Measurements from ENCODE around the gene INF2.
A peak's percentile ranks its signal among the peaks of the same experiment; 100 is the strongest.

The INF2 gene

DNA sequence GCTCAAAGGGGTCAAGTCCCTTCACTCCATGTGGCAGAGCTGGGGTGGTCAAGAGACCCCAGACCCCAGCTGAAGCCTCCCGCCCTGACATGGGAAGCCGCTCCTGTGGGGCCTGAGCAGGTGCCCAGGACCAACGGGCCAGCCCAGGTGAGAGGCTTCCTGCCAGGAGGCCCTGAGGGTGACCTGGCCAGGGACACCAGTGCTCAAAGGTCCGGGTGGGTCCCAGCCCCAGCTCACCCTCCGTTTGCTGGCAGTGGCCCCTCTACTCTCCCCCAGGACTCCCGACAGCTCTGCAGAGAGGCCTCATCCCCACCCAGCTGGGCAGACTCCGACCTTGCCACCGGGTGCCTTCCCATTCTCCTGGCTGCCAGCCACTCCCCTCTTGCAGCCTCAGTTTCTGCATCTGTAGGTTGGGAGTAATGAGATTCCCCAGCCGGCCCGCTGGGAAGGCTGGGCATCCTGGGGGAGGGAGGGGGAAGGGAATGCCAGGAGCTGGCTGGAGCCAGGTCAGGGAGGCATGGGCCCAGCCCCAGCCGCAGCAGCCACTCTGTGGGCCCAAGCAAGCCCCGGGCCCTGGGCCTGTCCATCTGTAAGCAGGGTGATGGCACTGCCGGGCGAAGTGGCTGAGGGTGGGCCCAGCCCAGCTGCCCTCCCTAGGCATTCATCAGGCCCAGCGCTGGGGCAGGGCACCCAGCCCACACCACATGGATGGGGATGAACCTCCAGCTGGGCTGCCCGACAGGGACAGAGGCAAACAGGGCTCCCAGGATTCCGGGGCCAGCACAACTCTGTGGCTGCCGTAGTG is 10.3 kb upstream of the INF2 start:
- TF ChIP-seq TCF12 (IDR thresholded peaks at IDR 0.05; ENCODE audit: low read depth) (no peak), CEBPB (IDR thresholded peaks at IDR 0.05) (no peak), YY1 (IDR thresholded peaks at IDR 0.05; ENCODE audit: low read depth) (no peak), TAF1 (IDR thresholded peaks at IDR 0.05; ENCODE audit: low read depth) (no peak)
- TF ChIP-seq, protein P1, sequence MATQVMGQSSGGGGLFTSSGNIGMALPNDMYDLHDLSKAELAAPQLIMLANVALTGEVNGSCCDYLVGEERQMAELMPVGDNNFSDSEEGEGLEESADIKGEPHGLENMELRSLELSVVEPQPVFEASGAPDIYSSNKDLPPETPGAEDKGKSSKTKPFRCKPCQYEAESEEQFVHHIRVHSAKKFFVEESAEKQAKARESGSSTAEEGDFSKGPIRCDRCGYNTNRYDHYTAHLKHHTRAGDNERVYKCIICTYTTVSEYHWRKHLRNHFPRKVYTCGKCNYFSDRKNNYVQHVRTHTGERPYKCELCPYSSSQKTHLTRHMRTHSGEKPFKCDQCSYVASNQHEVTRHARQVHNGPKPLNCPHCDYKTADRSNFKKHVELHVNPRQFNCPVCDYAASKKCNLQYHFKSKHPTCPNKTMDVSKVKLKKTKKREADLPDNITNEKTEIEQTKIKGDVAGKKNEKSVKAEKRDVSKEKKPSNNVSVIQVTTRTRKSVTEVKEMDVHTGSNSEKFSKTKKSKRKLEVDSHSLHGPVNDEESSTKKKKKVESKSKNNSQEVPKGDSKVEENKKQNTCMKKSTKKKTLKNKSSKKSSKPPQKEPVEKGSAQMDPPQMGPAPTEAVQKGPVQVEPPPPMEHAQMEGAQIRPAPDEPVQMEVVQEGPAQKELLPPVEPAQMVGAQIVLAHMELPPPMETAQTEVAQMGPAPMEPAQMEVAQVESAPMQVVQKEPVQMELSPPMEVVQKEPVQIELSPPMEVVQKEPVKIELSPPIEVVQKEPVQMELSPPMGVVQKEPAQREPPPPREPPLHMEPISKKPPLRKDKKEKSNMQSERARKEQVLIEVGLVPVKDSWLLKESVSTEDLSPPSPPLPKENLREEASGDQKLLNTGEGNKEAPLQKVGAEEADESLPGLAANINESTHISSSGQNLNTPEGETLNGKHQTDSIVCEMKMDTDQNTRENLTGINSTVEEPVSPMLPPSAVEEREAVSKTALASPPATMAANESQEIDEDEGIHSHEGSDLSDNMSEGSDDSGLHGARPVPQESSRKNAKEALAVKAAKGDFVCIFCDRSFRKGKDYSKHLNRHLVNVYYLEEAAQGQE (IDR thresholded peaks at IDR 0.05; ENCODE audit: low read depth), result no peak
- TF ChIP-seq, protein P2, sequence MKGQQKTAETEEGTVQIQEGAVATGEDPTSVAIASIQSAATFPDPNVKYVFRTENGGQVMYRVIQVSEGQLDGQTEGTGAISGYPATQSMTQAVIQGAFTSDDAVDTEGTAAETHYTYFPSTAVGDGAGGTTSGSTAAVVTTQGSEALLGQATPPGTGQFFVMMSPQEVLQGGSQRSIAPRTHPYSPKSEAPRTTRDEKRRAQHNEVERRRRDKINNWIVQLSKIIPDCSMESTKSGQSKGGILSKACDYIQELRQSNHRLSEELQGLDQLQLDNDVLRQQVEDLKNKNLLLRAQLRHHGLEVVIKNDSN (IDR thresholded peaks at IDR 0.05), result no peak

DNA sequence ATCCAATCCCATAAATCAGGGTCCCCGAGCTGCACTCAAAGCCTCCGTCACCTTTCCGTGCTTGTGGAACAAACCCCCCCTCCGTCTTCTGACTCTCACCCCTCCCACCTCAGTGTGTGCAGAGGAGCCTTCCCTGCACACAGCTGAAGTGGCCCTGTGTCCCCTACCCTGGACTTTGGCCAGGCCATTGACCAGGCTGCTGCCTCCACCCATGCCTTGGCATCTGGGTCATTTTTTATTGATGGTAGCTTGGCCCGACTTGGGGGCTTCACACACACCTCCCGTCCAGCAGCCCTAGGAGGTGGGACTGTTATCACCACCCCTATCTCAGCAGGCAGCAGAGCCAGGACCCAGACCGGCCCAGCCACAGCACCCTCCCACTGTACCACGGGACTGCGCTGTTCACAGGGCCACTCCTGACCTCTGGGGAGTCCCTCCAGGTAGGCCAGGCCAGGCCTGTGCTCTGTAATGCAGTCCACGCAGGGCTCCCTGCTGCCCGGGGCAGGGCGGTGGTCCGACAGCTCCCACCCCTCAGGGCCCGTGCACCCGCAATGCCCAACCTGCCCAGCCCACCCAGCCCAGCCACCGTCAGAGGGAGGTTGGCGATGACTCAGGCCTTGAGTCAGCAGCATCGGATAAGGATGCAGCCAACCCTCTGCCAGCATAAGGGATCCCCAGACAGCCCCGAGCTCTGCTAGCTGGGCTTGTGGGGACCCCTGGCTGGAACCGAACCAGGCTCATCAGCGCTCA is 9.2 kb upstream of the INF2 start:
- TF ChIP-seq FOXM1 (IDR thresholded peaks at IDR 0.05; ENCODE audit: borderline replicate concordance, low read depth), result no peak
- TF ChIP-seq TEAD4 (IDR thresholded peaks at IDR 0.05), result no peak
- TF ChIP-seq, protein P2 (IDR thresholded peaks at IDR 0.05), result no peak
- TF ChIP-seq CREB1 (IDR thresholded peaks at IDR 0.05; ENCODE audit: low read depth), result no peak
- no peak for TF ChIP-seq EGR1 (IDR thresholded peaks at IDR 0.05)
- TF ChIP-seq NFIC (IDR thresholded peaks at IDR 0.05), result no peak
- TF ChIP-seq, protein P3, sequence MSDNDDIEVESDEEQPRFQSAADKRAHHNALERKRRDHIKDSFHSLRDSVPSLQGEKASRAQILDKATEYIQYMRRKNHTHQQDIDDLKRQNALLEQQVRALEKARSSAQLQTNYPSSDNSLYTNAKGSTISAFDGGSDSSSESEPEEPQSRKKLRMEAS (IDR thresholded peaks at IDR 0.05), result no peak
- no peak for TF ChIP-seq TCF12 (IDR thresholded peaks at IDR 0.05; ENCODE audit: low read depth)

DNA sequence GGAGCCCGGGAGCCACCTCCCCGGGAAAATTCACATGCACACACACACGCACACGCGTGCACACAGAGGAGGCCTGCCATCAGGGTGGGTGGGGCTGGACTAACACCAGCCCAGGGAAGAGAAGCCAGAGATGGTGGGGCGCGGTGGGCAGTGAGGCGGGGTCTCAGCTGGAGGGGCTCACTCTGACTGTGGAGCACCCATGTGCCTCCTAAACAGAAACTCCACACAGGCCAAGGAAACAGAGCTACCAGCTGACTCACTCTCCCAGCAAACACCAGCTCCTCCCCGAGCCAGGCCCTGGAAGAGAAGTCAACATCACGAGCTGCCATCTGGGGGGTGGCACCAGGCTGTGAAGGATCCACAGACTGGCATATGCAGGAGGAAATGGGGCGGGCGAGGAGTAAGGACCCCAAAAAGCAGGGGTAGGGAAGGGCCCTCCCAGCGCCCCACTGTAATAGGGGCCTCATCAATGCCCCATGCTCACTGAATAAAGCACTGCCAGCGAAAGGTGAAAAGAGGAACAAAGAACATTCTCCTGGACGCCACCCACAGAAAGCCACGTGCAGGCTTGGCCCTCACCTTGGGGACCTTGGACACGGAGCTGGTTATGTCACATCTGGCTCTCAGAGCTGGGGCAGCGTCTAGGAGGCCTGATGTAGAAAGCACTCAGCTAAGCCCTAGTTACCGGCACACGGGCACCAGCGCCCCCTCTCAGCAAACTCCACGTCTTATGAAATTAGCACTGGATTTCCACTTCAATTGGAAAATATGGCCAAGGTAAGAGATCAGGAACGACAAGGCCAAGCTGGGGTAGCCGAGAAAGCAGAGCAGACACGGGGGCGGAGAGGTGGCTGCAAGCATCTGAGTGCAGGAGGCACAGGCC is 8.4 kb upstream of the INF2 start:
- TF ChIP-seq, protein P1 (IDR thresholded peaks at IDR 0.05; ENCODE audit: low read depth), result no peak
- TF ChIP-seq, protein P3 (IDR thresholded peaks at IDR 0.05), result peak; percentile 33; the same call in 1 of the 2 replicates
- TF ChIP-seq RAD21 (IDR thresholded peaks at IDR 0.05; ENCODE audit: low read depth) (peak; percentile 32; the same call in 1 of the 2 replicates), TCF12 (IDR thresholded peaks at IDR 0.05; ENCODE audit: low read depth) (no peak), EGR1 (IDR thresholded peaks at IDR 0.05) (peak; percentile 49; the same call in 1 of the 2 replicates)
- TF ChIP-seq, protein P2 (IDR thresholded peaks at IDR 0.05), result 0 out of 2 replicates have a peak, but pooled peaks have one; percentile 21

DNA sequence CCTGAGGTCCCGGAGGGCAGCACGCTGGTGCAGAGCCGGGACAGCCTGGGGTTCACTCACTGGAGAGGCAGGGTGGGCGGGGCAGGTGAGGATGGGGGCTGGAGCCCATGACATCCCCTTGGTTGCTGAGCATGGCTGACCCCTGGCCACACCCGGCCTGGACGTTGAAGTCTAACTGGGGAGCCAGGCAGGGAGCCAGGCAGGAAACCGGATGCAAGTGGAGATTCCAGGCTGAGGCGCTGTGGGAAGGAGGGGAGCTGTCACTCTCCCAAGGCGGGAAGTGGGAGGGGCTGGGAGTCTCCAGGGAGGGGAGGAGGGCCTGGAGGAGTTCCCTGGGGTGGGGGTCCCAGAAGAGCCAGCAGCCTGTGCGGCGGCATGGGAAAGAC is 7.7 kb upstream of the INF2 start:
- peak; percentile 30; the same call in 1 of the 2 replicates for TF ChIP-seq YY1 (IDR thresholded peaks at IDR 0.05; ENCODE audit: low read depth)
- no peak for TF ChIP-seq CREB1 (IDR thresholded peaks at IDR 0.05; ENCODE audit: low read depth)
- TF ChIP-seq CEBPB (IDR thresholded peaks at IDR 0.05), result no peak
- TF ChIP-seq, protein P2 (IDR thresholded peaks at IDR 0.05), result no peak
- TF ChIP-seq TCF12 (IDR thresholded peaks at IDR 0.05; ENCODE audit: low read depth), result 0 out of 2 replicates have a peak, but pooled peaks have one; percentile 16
- no peak for TF ChIP-seq RAD21 (IDR thresholded peaks at IDR 0.05; ENCODE audit: low read depth)
- TF ChIP-seq NFIC (IDR thresholded peaks at IDR 0.05), result peak; percentile 49
- TF ChIP-seq EGR1 (IDR thresholded peaks at IDR 0.05), result no peak
- TF ChIP-seq ZBTB7A (IDR thresholded peaks at IDR 0.05; ENCODE audit: low read depth), result peak; percentile 63; the same call in 1 of the 2 replicates
- peak; percentile 21; the same call in 1 of the 2 replicates for TF ChIP-seq EP300 (IDR thresholded peaks at IDR 0.05; ENCODE audit: borderline replicate concordance)
- TF ChIP-seq TAF1 (IDR thresholded peaks at IDR 0.05; ENCODE audit: low read depth), result no peak
- TF ChIP-seq, protein P1 (IDR thresholded peaks at IDR 0.05; ENCODE audit: low read depth), result no peak
- peak; percentile 65 for TF ChIP-seq TEAD4 (IDR thresholded peaks at IDR 0.05)
- no peak for TF ChIP-seq FOXM1 (IDR thresholded peaks at IDR 0.05; ENCODE audit: borderline replicate concordance, low read depth)

All from Ishikawa (cell line).